Measurements from ENCODE around the gene SLC34A1. TPM values are rescaled to one million over a fixed set of nuclear protein-coding genes. Genes with fewer than 3 reads are reported as not detected.
A peak's percentile ranks its signal among the peaks of the same experiment; 100 is the strongest.

SLC34A1 gene
- total and polyA plus RNA-seq, 9 donors: not detected

GRCh38 chr5:177369645-177370440, 14.4 kb upstream of the SLC34A1 start:
- no peak for DNase-seq
- Histone ChIP-seq H3K36me3 (no peaks in the 10 kb centered on the region), H3K9me3 (no peaks in the 10 kb centered on the region), H3K27me3 (no peaks in the 10 kb centered on the region), H3K27ac (no peak overlapping the region), H3K4me3 (no peak overlapping the region), H3K4me1 (ENCODE audit: insufficient read depth) (peaks cover 10% of the 10 kb centered on the region)
- TF ChIP-seq POLR2A (IDR thresholded peaks at IDR 0.05) (no peak), EP300 (IDR thresholded peaks at IDR 0.05) (no peak), CTCF (IDR thresholded peaks at IDR 0.05) (no peak)
- intact Hi-C loops (cut with DNase I): loop anchor here in 1 of 4 donors (10.0 kb wide), 1 partner anchor 255 kb away; no protein-coding TSS in a partner anchor
- 64 to 66% (median 65%) methylated on average over 11 of the region's 11 CpGs for WGBS, 3 donors

GRCh38 chr5:177370488-177371119, 13.6 kb upstream of the SLC34A1 start:
- H3K36me3 ChIP-seq: no peaks in the 10 kb centered on the region
- no peaks in the 10 kb centered on the region for H3K9me3 ChIP-seq
- H3K4me1 ChIP-seq (ENCODE audit: insufficient read depth): peaks cover 10% of the 10 kb centered on the region
- TF ChIP-seq EP300 (IDR thresholded peaks at IDR 0.05) (no peak), POLR2A (IDR thresholded peaks at IDR 0.05) (no peak), CTCF (IDR thresholded peaks at IDR 0.05) (no peak)
- peak overlapping the region; percentile 20 for H3K4me3 ChIP-seq
- no peaks in the 10 kb centered on the region for H3K27me3 ChIP-seq
- intact Hi-C loops (cut with DNase I): no loop called here
- no peak overlapping the region for H3K27ac ChIP-seq
- WGBS, 3 donors: 10 to 24% (median 20%) methylated on average over 18 to 42 of the region's 42 CpGs
- DNase-seq: peak; percentile 77 to 90 (median 81)

GRCh38 chr5:177371120-177372033, 12.9 kb upstream of the SLC34A1 start:
- DNase-seq: peak in 1 of 5 donors; percentile 40
- intact Hi-C loops (cut with DNase I): no loop called here
- Histone ChIP-seq H3K27ac (no peak overlapping the region), H3K4me3 (peak overlapping the region; percentile 20), H3K4me1 (ENCODE audit: insufficient read depth) (peaks cover 6% of the 10 kb centered on the region), H3K9me3 (no peaks in the 10 kb centered on the region), H3K36me3 (no peaks in the 10 kb centered on the region), H3K27me3 (no peaks in the 10 kb centered on the region)
- no peak for TF ChIP-seq POLR2A (IDR thresholded peaks at IDR 0.05)
- TF ChIP-seq CTCF (IDR thresholded peaks at IDR 0.05): no peak
- TF ChIP-seq EP300 (IDR thresholded peaks at IDR 0.05): no peak
- 51 to 75% (median 72%) methylated on average over 19 to 26 of the region's 26 CpGs for WGBS, 3 donors
